ENCODE measurements around the gene MXD3.

Gene MXD3

DNA sequence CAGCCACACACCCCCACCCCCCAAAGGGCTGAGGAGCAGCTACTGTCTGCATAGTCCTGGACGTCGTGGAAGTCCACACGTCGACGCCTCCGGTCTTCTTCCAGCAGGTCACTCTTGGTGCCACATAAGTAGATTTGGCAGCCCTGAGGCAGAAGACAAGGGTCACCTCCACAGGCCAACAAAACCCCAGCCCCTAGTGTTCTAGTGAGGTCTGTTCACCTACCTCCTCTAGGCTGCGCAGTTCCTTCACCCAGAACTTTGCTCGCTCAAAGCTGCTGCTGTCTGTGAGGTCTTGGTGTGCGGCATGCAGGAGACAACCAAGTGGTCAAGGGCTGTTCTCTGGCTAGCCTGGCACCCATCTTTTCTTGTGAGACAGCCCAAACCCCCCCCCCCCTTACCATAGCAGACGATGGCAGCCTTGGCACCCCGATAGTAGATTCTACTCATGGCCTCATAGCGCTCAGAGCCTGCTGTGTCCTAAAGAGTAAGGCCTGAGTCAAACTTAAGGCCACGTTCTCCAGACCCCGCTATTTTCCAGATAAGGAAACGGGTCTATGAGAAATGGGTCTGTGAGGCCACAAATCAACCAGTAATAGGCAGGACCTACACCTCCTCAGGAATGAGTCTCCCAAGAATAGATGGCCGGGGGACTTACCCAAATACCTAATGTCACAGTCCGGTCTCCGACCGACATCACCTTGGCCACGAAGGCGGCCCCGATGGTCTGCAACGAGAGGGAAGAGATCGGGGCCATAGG, 9.2 kb downstream of the MXD3 start:
- DNase-seq = no peak

DNA sequence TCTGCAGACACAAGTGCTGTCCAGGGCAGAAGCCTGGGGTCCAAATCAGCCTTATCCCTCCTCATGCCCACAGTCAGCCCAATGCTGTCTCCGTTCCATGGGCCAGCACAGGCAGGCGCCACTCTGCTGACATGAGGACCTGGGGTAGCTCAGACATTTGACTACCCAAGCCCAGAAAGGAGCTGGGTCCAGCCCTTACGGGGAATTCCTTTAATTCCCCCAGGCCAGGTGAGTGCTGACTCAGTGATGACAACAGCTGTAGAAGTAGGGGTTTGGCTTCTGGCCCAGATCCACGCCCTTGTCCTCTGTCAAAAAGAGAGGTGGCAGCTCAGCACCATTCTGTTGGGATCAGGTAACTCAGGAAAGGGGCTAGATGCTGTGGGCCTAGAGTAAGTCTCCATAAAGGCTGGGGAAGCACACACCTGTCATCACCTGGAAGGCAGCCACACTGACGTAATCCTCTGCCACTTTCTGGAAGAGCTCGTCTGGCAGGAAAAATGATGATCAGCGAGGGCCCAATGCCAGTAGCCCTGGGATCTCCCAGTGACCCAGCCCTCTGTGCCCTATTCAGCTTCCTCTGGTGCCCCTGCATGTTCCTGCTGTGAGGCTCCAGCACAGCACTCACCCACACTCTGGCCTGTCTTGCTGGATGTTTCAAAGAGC, 10.1 kb downstream of the MXD3 start:
- DNase-seq = no peak

DNA sequence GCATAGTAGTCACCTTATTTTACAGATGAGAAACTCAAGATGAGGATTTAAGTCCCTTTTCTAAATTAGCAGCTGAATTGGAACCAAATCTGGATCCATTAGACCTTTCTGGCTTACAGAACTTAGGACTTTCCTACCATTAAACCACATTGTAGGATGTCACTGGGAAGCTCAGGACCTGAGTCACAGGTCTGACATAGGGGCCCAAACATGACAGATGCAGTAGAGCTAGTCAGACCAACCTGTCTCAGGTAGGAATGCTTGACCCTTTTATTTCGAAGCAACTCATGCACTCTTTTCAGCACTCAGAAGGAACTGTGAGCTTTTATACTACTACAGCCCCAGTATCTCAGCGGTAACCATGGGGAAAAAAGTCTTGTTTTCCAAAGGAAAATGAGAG, 10.7 kb downstream of the MXD3 start:
- DNase-seq = no peak

DNA sequence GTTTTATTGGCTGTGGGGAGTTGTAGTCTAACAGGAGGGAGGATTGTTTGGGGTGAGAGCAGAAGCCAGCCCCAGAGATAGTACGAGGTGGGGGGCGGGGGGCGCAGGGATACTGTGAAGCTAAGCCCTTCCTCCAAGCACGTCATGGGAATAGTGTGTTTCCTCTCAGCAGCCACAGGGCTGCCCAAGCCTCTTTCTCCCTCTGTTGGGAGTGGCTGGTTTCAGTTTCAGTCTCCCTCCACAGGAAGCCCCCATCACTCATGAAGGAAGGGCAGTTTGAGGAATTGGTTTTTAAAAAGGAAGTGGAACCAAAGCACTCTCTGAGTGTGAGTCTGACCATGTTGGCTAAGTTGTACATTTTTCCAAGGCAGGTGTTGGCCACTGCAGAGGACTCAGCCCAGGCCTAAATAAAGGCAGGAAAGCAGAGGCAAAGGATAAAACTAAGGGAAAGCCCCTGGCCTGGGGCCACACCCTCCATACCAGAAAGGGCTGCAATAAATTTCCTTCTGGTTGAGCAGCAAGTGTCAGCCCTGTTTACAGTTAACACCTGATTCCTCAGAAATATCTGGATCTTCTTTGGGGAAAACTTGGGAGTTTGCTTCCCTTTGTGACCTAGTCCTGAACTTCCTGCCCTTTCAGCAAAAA, 11.3 kb downstream of the MXD3 start:
- peak in 1 of 2 donors; percentile 23 for DNase-seq

DNA sequence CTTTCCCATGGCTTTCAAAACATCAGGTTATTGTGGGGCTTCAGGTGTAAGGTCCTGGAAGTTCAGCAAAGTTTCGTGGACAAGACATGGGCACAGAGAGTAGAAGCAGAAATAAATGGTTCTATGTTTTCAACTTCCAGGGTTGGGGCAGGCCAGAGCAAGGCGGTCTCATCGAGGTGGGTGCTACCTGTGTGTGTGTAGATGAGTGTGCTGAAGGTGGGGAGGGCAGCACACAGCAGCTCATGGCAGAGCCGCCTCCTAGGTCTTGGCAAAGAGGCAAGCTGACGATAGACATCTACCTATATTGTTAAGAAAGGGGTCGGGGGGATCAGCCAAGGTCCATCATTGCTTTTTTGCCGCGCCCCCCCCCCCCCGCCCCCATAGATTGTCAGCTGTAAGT, 12.0 kb downstream of the MXD3 start:
- DNase-seq = no peak

DNA sequence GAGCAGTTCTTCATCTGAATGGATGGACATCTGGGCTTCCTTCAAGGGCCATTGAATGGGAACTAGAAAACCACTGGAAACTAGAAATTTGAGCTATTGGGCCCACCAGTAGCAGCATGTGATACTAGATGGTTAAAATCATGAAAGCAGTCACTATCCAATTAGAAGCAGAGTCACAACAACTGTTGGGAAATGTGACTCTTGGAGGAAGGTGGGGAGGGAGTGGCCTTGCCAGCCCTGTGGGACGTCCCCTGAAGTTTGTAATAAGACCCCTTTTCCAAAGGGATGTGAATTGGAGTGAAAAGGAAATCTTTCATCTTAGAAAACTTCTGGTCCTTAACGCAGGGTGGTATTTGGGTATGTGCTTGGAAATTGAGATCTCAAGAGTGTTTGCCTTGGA, 13.8 kb downstream of the MXD3 start:
- DNase-seq = no peak

DNA sequence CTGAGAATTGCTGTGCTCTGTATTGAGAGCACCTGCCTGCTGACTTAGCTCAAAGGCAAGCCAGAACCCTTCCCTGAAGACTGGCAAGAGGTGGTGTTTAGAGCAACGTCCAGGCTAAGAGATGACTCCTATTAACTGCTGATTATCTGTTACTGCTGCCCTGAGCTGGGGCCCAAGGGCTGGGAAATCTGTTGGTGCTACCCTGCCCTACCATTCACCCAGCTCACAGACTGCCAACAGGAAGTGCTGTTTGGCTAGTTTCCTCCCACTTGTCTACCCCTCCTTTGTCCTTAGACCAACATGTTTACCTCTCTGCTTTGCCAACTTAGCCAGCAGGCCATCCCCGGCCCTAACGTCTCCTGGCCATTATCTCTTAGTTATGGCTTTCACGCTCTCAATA, 15.1 kb downstream of the MXD3 start:
- DNase-seq = no peak

DNA sequence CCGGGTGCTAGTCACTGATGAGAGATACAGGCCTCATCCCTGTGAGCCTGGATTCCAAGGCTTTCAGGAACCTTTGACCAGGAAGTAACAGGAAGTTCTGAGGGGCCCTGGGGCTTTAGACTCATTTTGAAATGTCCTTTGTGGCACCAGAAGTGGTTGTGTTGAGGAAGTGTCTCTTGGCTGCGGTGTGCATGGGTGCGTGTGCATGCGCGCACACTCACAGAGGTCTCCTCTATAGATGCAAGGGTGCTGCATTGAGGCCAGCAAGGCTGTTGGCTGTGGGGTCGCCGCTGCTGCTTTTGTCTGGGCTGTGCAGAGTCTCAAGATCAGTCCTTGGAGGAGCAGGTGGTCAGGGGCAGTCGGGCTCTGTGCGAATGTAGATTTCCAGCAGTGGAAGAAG, 15.8 kb downstream of the MXD3 start:
- DNase-seq = no peak

DNA sequence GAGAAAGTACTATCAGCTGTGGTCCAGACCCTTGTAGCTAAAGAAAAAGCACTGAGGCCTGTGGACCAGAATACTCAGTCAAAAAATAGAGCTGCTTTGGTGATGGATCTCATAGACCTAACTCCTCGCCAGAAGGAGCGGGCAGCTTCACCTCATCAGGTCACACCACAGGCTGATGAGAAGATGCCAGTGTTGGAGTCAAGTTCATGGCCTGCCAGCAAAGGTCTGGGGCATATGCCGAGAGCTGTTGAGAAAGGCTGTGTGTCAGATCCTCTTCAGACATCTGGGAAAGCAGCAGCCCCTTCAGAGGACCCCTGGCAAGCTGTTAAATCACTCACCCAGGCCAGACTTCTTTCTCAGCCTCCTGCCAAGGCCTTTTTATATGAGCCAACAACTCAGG, 17.1 kb downstream of the MXD3 start:
- no peak for DNase-seq

DNA sequence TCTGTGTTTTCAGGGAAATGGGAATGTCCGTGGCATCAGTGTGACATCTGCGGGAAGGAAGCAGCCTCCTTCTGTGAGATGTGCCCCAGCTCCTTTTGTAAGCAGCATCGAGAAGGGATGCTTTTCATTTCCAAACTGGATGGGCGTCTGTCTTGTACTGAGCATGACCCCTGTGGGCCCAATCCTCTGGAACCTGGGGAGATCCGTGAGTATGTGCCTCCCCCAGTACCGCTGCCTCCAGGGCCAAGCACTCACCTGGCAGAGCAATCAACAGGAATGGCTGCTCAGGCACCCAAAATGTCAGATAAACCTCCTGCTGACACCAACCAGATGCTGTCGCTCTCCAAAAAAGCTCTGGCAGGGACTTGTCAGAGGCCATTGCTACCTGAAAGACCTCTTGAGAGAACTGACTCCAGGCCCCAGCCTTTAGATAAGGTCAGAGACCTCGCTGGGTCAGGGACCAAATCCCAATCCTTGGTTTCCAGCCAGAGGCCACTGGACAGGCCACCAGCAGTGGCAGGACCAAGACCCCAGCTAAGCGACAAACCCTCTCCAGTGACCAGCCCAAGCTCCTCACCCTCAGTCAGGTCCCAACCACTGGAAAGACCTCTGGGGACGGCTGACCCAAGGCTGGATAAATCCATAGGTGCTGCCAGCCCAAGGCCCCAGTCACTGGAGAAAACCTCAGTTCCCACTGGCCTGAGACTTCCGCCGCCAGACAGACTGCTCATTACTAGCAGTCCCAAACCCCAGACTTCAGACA, 17.7 kb downstream of the MXD3 start:
- no peak for DNase-seq

DNA sequence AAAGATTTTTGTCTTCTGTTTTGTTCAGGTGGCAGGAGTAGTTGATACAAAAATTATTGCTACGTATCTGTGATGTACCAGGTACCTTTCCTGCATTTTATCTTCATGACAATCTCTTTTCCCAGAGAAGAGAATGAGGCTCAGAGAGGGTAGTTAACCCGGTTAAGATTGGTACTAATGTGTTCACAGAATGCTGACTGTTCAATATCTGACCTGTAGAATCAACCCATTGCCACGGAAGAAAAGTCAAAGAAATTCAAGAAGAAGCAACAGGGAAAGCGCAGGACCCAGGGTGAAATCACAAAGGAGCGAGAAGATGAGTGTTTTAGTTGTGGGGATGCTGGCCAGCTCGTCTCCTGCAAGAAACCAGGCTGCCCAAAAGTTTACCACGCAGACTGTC, 20.0 kb downstream of the MXD3 start:
- no peak for DNase-seq

DNA sequence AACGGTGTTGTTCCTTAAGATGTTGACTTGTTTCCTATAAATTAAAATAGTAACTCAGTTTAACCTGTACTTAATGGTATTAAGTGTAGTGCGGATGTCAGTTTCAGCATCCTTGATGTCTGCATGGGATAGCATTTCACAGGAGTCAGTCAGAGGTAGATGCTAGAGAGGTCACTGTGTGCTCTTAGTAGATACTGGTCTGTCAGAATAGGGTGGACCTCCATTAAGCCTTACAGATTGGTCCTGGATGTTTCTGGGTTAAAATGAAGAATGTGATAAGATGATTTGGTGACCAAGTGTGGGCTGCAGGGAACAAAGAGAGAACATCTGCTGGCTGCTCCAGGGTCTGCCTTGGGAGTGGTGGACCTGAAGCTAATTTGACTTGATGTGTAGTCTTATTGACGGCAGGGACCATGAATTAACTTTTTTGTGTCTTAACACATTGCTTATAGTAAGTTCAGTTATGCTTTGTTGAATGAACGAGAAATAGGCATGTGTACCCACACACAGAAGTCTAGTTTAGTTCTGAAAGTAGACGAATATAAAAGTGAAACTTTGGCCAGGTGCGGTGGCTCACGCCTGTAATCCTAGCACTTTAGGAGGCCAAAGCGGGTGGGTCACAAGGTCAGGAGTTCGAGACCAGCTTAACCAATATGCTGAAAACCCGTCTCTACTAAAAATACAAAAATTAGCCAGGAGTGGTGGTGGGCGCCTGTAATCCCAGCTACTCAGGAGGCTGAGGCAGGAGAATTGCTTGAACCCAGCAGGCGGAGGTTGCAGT, 20.7 kb downstream of the MXD3 start:
- DNase-seq = no peak

DNA sequence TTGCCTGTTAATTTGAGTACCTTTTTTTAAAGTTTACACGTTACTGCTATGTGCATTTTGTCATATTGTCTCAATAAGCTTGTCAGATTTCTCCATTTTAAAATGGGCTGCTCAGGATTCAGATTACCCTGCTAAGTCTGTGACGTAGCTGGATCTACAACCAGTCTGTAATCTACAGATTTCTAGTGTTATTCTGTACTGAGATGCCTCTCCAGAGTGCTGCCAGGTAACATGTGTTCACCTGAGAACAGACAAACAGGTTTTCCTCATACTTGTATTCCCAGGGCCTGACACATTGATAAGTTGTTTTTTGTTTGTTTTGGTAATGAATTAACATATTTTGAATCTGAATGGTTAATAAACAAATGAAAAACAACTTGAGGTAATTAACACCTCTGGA, 23.5 kb downstream of the MXD3 start:
- no peak for DNase-seq

DNA sequence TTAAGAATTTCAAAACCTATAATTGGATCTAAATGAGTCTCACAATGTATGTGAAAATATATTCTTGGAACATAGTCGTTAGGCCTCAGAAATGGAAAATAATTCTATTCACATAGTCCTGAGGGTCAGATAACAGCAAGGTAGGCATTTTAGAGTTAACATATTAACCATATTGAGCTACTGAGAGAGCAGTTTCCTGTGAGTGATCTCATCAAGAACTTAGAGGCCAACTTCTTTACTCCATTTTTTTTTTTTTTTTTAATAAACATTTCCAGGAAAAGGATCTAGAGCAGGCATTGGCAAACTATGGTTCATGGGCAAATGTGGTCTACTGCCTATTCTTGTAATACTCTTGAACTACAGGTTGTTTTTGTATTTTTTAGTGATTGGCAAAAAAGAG, 34.8 kb downstream of the MXD3 start:
- DNase-seq = no peak

DNA sequence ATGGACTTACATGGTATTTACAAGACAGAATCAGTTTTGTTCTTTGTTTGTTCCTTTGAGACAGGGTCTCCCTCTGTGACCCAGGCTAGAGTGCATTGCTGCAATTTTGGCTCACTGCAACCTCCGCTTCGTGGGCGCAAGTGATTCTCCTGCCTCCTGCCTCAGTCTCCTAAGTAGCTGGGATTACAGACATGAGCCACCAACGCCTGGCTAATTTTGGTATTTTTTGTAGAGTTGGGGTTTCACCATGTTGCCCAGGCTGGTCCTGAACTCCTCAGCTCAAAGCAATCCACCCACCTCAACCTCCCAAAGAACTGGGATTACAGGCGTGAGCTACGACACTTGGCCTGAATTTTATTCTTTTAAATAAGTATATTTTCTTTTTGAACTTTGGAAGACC, 35.8 kb downstream of the MXD3 start:
- DNase-seq = no peak

DNA sequence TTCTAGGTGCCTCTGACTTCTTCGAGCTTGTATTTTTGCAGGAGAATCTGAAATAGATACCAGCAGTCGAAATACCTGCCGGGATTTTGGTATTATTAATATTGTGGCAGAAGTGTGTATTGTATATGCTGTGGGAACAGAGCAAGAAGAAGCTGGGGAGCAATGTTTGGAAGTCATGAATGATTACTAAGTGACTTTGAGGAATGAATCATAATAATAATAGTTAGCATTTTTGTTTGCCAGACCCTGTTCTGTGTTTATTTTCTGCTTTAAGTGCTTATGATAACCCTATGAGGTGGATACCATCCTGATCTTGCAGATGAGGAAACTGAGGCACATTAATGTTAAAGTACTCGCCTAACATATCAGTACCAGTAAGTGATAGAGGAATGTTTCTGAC, 40.6 kb downstream of the MXD3 start:
- DNase-seq = no peak

DNA sequence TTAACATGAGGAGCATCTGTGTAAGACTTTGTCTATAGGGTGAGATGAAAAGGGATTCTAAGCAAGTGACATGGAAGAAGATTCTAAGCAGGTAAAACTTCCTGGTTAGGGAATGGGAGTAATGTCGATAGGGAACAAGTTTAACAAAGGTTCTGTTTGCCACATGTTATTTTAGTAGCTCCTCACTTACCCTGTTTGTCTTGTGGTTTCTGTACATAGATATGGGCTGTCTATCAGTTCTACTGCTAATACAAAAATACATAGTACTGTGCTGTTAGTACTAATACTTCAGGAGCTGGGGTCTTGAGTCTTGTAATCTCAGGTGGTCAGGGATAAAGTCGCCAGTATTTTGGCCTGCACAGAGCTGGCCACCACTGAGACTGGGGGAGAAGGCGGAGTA, 41.0 kb downstream of the MXD3 start:
- no peak for DNase-seq

DNA sequence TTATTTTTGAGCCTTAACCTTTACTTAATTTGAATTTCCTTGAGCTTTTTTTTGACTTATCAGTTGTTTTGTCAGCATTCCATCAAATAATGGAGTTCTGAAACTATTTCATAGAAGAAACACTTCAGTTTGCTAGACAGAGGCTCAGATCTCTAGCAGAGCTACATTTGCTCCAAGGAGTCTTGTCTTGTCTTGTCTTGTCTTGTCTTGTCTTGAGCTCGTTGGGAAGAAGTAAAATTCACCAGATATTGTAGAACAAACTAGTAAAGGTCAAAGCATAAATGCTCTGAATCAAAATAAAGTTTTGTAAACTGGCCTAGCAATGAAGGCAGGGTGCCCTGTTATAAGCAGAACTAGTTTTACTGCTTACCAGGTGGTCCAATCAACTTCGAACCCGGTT, 41.7 kb downstream of the MXD3 start:
- DNase-seq = no peak

DNA sequence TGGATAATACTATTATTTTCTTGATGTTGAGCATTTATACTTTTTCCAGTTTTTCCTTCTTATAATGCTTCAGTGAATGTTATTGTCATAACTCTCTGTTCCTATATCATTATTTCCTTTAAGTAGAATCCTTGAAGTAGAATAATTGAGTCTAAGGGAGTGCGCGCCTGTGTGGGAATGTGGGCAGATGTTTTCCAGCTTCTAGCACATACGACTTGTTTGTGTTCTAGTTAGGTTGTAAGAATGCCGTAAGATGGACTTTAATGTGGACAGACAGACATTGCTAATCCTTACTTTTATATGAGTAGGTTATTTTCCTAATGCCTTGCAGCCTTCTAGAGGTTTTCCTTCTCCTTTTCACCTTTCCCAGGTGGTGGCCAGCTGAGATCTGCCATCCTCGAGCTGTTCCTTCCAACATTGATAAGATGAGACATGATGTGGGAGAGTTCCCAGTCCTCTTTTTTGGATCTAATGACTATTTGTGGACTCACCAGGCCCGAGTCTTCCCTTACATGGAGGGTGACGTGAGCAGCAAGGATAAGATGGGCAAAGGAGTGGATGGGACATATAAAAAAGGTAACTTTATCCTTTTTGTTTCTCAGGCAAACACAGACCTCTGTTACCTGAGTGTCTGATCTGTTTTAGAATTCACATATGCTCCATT, 42.3 kb downstream of the MXD3 start:
- DNase-seq = no peak

DNA sequence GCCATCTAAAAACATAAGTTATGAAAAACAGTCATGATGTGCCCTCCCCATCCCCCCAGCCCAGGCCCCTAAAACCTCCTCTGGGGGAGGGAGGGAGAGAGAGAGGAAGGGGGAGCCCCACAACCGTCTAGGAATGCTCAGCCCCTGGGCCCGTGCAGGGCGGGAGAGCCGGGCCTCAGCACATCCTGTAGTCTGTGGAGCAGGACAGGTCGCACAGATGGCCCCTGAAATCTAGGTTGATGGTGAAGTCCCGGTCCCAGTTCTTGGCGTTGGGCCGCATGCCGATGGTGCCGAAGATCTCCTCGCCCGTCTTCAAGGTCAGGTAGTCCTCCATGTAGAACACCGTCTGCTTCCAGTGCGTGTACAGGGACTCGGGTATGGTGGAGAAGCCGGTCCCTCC, 46.3 kb downstream of the MXD3 start:
- DNase-seq = no peak

DNA sequence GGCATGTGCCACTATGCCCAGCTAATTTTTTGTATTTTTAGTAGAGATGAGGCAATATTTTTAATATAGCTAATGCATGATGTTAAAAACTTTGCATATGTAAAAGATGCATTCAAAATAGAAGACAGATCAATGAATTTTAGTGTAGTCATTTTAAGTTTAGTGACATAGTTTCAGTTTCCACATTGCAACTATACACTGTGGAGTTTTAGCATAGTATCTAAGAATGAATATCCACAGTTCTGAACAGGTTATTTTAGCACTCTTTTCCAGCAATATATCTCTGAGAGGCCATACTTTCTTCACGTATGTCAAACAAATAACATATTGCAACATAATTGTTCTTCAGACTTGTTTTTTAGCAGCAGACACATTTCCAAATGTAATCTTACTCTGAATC, 47.5 kb downstream of the MXD3 start:
- no peak for DNase-seq

DNA sequence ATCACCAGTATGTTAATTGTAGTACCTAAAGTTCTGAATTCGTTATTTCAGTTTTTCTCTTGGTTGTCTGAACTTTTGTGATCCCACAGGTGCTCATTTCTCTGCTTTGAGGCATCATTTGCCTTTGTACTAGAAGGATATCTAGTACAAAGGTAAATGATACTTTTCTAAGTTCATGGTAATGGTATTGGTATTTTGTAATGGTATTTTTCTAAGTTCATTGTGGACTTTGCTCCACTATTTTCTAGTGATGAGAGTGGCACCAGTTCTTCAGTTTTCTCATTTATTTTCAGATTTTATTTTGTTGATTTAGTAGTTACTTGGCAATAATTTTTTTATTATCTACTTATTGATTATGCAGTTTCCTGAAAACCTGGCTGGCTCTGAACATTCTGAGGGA, 50.2 kb downstream of the MXD3 start:
- DNase-seq = no peak
